ENCODE data around the gene SLC6A20. TPM values are rescaled to one million over a fixed set of nuclear protein-coding genes. Genes with fewer than 3 reads are reported as not detected.

Gene SLC6A20
- total RNA-seq, 1 donor from 2014 or later = not detected

- ATAC-seq (ENCODE audit: poor library complexity) (peak; percentile 84), DNase-seq (no peak)
- intact Hi-C loops (cut with DNase I) = no loop called here
These were observed 10.8 kb upstream of the SLC6A20 start for GRCh38 chr3:45807133-45807532.

- DNase-seq (no peak), ATAC-seq (ENCODE audit: poor library complexity) (no peak)
- intact Hi-C loops (cut with DNase I) = no loop called here
These were observed 9.7 kb upstream of the SLC6A20 start for GRCh38 chr3:45806072-45806471.

GRCh38 chr3:45803252-45803935 is 7.1 kb upstream of the SLC6A20 start:
- intact Hi-C loops (cut with DNase I) = no loop called here
- DNase-seq = peak; percentile 50
- no peak for ATAC-seq (ENCODE audit: poor library complexity)

- intact Hi-C loops (cut with DNase I) = no loop called here
- no peak for DNase-seq
- ATAC-seq (ENCODE audit: poor library complexity) = no peak
These were observed 5.8 kb upstream of the SLC6A20 start for GRCh38 chr3:45802146-45802545.

GRCh38 chr3:45800611-45801010 is 4.3 kb upstream of the SLC6A20 start:
- DNase-seq (no peak), ATAC-seq (ENCODE audit: poor library complexity) (no peak)
- intact Hi-C loops (cut with DNase I) = no loop called here

GRCh38 chr3:45799586-45799985 is 3.2 kb upstream of the SLC6A20 start:
- DNase-seq (no peak), ATAC-seq (ENCODE audit: poor library complexity) (no peak)
- intact Hi-C loops (cut with DNase I) = no loop called here

- DNase-seq (no peak), ATAC-seq (ENCODE audit: poor library complexity) (no peak)
- intact Hi-C loops (cut with DNase I) = no loop called here
These were observed 1.7 kb upstream of the SLC6A20 start for GRCh38 chr3:45798034-45798433.

GRCh38 chr3:45796902-45797637 is 734 bp upstream of the SLC6A20 start:
- intact Hi-C loops (cut with DNase I) = no loop called here

GRCh38 chr3:45795509-45795881 is 841 bp downstream of the SLC6A20 start:
- DNase-seq = no peak
- no peak for ATAC-seq (ENCODE audit: poor library complexity)
- intact Hi-C loops (cut with DNase I) = no loop called here

More at GRCh38 chr3:45796902-45797637, 734 bp upstream of the SLC6A20 start:
- DNase-seq (no peak), ATAC-seq (ENCODE audit: poor library complexity) (no peak)

- ATAC-seq (ENCODE audit: poor library complexity) (no peak), DNase-seq (no peak)
- intact Hi-C loops (cut with DNase I) = no loop called here
These were observed 1.7 kb downstream of the SLC6A20 start for GRCh38 chr3:45794660-45795059.

GRCh38 chr3:45794177-45794560 is 2.2 kb downstream of the SLC6A20 start:
- no peak for ATAC-seq (ENCODE audit: poor library complexity)
- DNase-seq = no peak
- intact Hi-C loops (cut with DNase I) = no loop called here

GRCh38 chr3:45793482-45794176 is 2.7 kb downstream of the SLC6A20 start:
- ATAC-seq (ENCODE audit: poor library complexity) (no peak), DNase-seq (no peak)
- intact Hi-C loops (cut with DNase I) = no loop called here

GRCh38 chr3:45792516-45793172 is 3.7 kb downstream of the SLC6A20 start:
- DNase-seq (no peak), ATAC-seq (ENCODE audit: poor library complexity) (no peak)
- intact Hi-C loops (cut with DNase I) = no loop called here

GRCh38 chr3:45792036-45792435 is 4.3 kb downstream of the SLC6A20 start:
- ATAC-seq (ENCODE audit: poor library complexity) = no peak
- DNase-seq = no peak

GRCh38 chr3:45790596-45790995 is 5.7 kb downstream of the SLC6A20 start:
- DNase-seq (no peak), ATAC-seq (ENCODE audit: poor library complexity) (no peak)
- intact Hi-C loops (cut with DNase I) = no loop called here

More at GRCh38 chr3:45792036-45792435, 4.3 kb downstream of the SLC6A20 start:
- intact Hi-C loops (cut with DNase I) = no loop called here

GRCh38 chr3:45789235-45789812 is 7.0 kb downstream of the SLC6A20 start:
- intact Hi-C loops (cut with DNase I) = no loop called here
- no peak for ATAC-seq (ENCODE audit: poor library complexity)
- no peak for DNase-seq

- DNase-seq = no peak
- ATAC-seq (ENCODE audit: poor library complexity) = no peak
- intact Hi-C loops (cut with DNase I) = no loop called here
These were observed 8.8 kb downstream of the SLC6A20 start for GRCh38 chr3:45787551-45787950.

GRCh38 chr3:45786801-45787495 is 9.4 kb downstream of the SLC6A20 start:
- DNase-seq (no peak), ATAC-seq (ENCODE audit: poor library complexity) (no peak)
- intact Hi-C loops (cut with DNase I) = no loop called here
